Neural cell (in vitro differentiated cells): Measurements from ENCODE around the gene RABGGTA. TPM values are rescaled to one million over a fixed set of nuclear protein-coding genes. Genes with fewer than 3 reads are reported as not detected.

Experiments
- H2AFZ ChIP-seq: fragments of 200-600, 300-800 bp; sonication (generic), shearing (Covaris generic); 2 replicates; pipeline ENCODE4 v1.6.0; 2014; ENCODE audit warnings: low read depth, mild to moderate bottlenecking, antibody characterized with exemption, low read length, moderate library complexity
- H3F3A ChIP-seq: fragments of 200-600 bp; shearing (Covaris generic); 2 replicates; pipeline ENCODE4 v1.6.1; 2016; ENCODE audit warnings: mild to moderate bottlenecking, moderate library complexity, mixed read lengths, antibody characterized with exemption, low read length; ENCODE audit not compliant: insufficient read depth, poor library complexity, severe bottlenecking
- H3K27ac ChIP-seq: fragments of 200-600, 300-800 bp; sonication (generic), shearing (Covaris generic); 2 replicates; pipeline ENCODE4 v1.5.1; 2014; ENCODE audit warnings: mild to moderate bottlenecking, low read length, moderate library complexity
- H3K27me3 ChIP-seq: fragments of 300-800, 200-600 bp; sonication (generic), shearing (Covaris generic); 2 replicates; pipeline ENCODE4 v1.6.0; 2014; ENCODE audit warnings: mild to moderate bottlenecking, low read depth, low read length, moderate library complexity; ENCODE audit not compliant: insufficient read depth
- H3K36me3 ChIP-seq: fragments of 300-800, 200-600 bp; sonication (generic), shearing (Covaris generic); 2 replicates; pipeline ENCODE4 v1.5.1; 2014; ENCODE audit warnings: mild to moderate bottlenecking, antibody characterized with exemption, low read length, moderate library complexity; ENCODE audit not compliant: insufficient read depth
- H3K4me2 ChIP-seq: fragments of 300-800, 200-600 bp; sonication (generic), shearing (Covaris generic); 2 replicates; pipeline ENCODE4 v1.6.0; 2014; ENCODE audit warnings: mild to moderate bottlenecking, low read length
- H3K4me3 ChIP-seq: fragments of 300-800, 200-600 bp; sonication (generic), shearing (Covaris generic); 2 replicates; pipeline ENCODE4 v1.5.1; 2014; ENCODE audit warnings: mild to moderate bottlenecking, low read length, moderate library complexity
- H3K79me2 ChIP-seq: fragments of 200-600 bp; shearing (Covaris generic); replicated peaks from 2 replicates; pipeline ENCODE4 v1.6.0; 2014; ENCODE audit warnings: mild to moderate bottlenecking, low read length, moderate library complexity; ENCODE audit not compliant: insufficient read depth
- H3K9ac ChIP-seq: fragments of 300-800, 200-600 bp; sonication (generic), shearing (Covaris generic); 2 replicates; pipeline ENCODE4 v1.6.1; 2016; ENCODE audit warnings: mild to moderate bottlenecking, low read length, mixed read lengths
- H3K9me2 ChIP-seq: fragments of 200-600 bp; shearing (Covaris generic); 2 replicates; pipeline ENCODE4 v1.6.1; 2016; ENCODE audit warnings: mild to moderate bottlenecking, low read length, mixed read lengths; ENCODE audit not compliant: insufficient read depth
- H3K9me3 ChIP-seq: fragments of 200-600, 300-800 bp; sonication (generic), shearing (Covaris generic); 2 replicates; pipeline ENCODE4 v1.6.1; 2016; ENCODE audit warnings: mild to moderate bottlenecking, mixed run types, low read length, moderate library complexity, mixed read lengths
- H4K20me1 ChIP-seq: fragments of 200-600 bp; shearing (Covaris generic); 2 replicates; pipeline ENCODE4 v1.6.1; 2016; ENCODE audit warnings: mild to moderate bottlenecking, mixed run types; ENCODE audit not compliant: insufficient read depth
- CTCF ChIP-seq: fragments of 450-650 bp; IDR thresholded peaks from 2 replicates; pipeline ENCODE4 v1.5.1; 2014; ENCODE audit warnings: antibody characterized with exemption, mild to moderate bottlenecking, moderate library complexity; ENCODE audit not compliant: poor library complexity, severe bottlenecking
- EP300 ChIP-seq: fragments of 450-650 bp; conservative IDR thresholded peaks from 2 replicates; pipeline ENCODE4 v1.6.1; 2014; ENCODE audit warnings: antibody characterized with exemption, mild to moderate bottlenecking, moderate library complexity; ENCODE audit not compliant: poor library complexity, severe bottlenecking
- EZH2 ChIP-seq: fragments of 200-600, 300-800 bp; shearing (Covaris generic), sonication (generic); IDR thresholded peaks from 2 replicates; pipeline ENCODE4 v1.6.1; 2014; ENCODE audit warnings: antibody characterized with exemption, low read length, borderline replicate concordance, mild to moderate bottlenecking; ENCODE audit not compliant: insufficient read depth, poor library complexity, severe bottlenecking
- MXI1 ChIP-seq: fragments of 450-650 bp; conservative IDR thresholded peaks from 2 replicates; pipeline ENCODE4 v1.6.1; 2014; ENCODE audit warnings: antibody characterized with exemption, mild to moderate bottlenecking; ENCODE audit not compliant: poor library complexity, severe bottlenecking
- POLR2AphosphoS5 ChIP-seq: IDR thresholded peaks from 2 replicates; pipeline ENCODE4 v1.6.1; 2012
- RAD21 ChIP-seq: fragments of 450-650 bp; conservative IDR thresholded peaks from 2 replicates; pipeline ENCODE4 v1.6.1; 2014; ENCODE audit warnings: antibody characterized with exemption, mild to moderate bottlenecking, moderate library complexity
- SMC3 ChIP-seq: fragments of 450-650 bp; conservative IDR thresholded peaks from 2 replicates; pipeline ENCODE4 v1.6.1; 2014; ENCODE audit warnings: antibody characterized with exemption, mild to moderate bottlenecking, moderate library complexity; ENCODE audit not compliant: poor library complexity
- TAF1 ChIP-seq: IDR thresholded peaks from 2 replicates; pipeline ENCODE4 v1.6.1; 2012; ENCODE audit warnings: low read depth
- polyA plus RNA-seq: library from polyadenylated mRNA; depleted of rRNA; stranded (reverse); fragments of >200 nt; gene quantifications from 2 replicates; pipeline ENCODE4 v1.2.3, GENCODE V29; 2014
- TF ChIP-seq, protein P1 (sequence below): IDR thresholded peaks from 2 replicates; pipeline ENCODE4 v1.6.1; 2012; ENCODE audit warnings: borderline replicate concordance

The RABGGTA gene
- polyA plus RNA-seq, 1 donor from 2014 or later: 33.2 TPM

GRCh38 chr14:24250354-24250753, 21.0 kb downstream of the RABGGTA start:
- Histone ChIP-seq H3K9me2 (no peaks in the 10 kb centered on the region), H3K27me3 (no peaks in the 10 kb centered on the region), H2AFZ (no peak overlapping the region), H3K27ac (no peak overlapping the region), H3K9ac (no peak overlapping the region), H3K36me3 (no peaks in the 10 kb centered on the region), H3F3A (no peaks in the 10 kb centered on the region), H3K4me2 (no peak overlapping the region), H3K4me3 (no peak overlapping the region), H4K20me1 (no peaks in the 10 kb centered on the region), H3K9me3 (no peaks in the 10 kb centered on the region), H3K79me2 (no peaks in the 10 kb centered on the region)
- TF ChIP-seq, protein P1, sequence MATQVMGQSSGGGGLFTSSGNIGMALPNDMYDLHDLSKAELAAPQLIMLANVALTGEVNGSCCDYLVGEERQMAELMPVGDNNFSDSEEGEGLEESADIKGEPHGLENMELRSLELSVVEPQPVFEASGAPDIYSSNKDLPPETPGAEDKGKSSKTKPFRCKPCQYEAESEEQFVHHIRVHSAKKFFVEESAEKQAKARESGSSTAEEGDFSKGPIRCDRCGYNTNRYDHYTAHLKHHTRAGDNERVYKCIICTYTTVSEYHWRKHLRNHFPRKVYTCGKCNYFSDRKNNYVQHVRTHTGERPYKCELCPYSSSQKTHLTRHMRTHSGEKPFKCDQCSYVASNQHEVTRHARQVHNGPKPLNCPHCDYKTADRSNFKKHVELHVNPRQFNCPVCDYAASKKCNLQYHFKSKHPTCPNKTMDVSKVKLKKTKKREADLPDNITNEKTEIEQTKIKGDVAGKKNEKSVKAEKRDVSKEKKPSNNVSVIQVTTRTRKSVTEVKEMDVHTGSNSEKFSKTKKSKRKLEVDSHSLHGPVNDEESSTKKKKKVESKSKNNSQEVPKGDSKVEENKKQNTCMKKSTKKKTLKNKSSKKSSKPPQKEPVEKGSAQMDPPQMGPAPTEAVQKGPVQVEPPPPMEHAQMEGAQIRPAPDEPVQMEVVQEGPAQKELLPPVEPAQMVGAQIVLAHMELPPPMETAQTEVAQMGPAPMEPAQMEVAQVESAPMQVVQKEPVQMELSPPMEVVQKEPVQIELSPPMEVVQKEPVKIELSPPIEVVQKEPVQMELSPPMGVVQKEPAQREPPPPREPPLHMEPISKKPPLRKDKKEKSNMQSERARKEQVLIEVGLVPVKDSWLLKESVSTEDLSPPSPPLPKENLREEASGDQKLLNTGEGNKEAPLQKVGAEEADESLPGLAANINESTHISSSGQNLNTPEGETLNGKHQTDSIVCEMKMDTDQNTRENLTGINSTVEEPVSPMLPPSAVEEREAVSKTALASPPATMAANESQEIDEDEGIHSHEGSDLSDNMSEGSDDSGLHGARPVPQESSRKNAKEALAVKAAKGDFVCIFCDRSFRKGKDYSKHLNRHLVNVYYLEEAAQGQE: no peak
- TF ChIP-seq SMC3 (no peak), TAF1 (no peak), RAD21 (no peak), EP300 (no peak), MXI1 (no peak), CTCF (no peak), POLR2AphosphoS5 (no peak), EZH2 (no peak)

GRCh38 chr14:24249230-24250021, 22.0 kb downstream of the RABGGTA start:
- Histone ChIP-seq H3K4me2 (no peak overlapping the region), H3K4me3 (no peak overlapping the region), H3K36me3 (no peaks in the 10 kb centered on the region), H3K27ac (no peak overlapping the region), H3K9ac (no peak overlapping the region), H3K79me2 (no peaks in the 10 kb centered on the region), H4K20me1 (no peaks in the 10 kb centered on the region), H2AFZ (no peak overlapping the region), H3K9me2 (no peaks in the 10 kb centered on the region), H3K27me3 (no peaks in the 10 kb centered on the region), H3F3A (no peaks in the 10 kb centered on the region), H3K9me3 (no peaks in the 10 kb centered on the region)
- TF ChIP-seq EP300: no peak
- TF ChIP-seq POLR2AphosphoS5: no peak
- TF ChIP-seq RAD21: no peak
- TF ChIP-seq EZH2: no peak
- TF ChIP-seq SMC3: no peak
- TF ChIP-seq CTCF: no peak
- no peak for TF ChIP-seq TAF1
- TF ChIP-seq MXI1: no peak
- TF ChIP-seq, protein P1: no peak
